Measurements from ENCODE around the gene TIMM8B.
"Not testable (repeated sequence)": the region's sequence is repeated elsewhere in the genome, so short reads cannot be mapped to it uniquely, and the experiment has no call there.

TIMM8B gene

GRCh38 chr11:112082729-112083128 lies 3.8 kb downstream of the TIMM8B start:
- DNase-seq (ENCODE audit: low read depth in 2 of 2, low spot score in 1 of 2) = no peak

- peak; percentile 58 to 66 for DNase-seq (ENCODE audit: low read depth in 2 of 2, low spot score in 1 of 2)
Observed at GRCh38 chr11:112073941-112074811, 12.4 kb downstream of the TIMM8B start, which contains the start of the genes NKAPD1 and PIH1D2. TSS of gene NKAPD1 (plus strand) at chr11:112074299. CDS start at chr11:112075575, 1,276 bp downstream. TSS of gene PIH1D2 (minus strand) at chr11:112074017. CDS start at chr11:112073174, 843 bp downstream.

- no peak for DNase-seq (ENCODE audit: low read depth in 2 of 2, low spot score in 1 of 2)
Observed at GRCh38 chr11:112062923-112063322, 23.6 kb downstream of the TIMM8B start.

- DNase-seq (ENCODE audit: low read depth in 2 of 2, low spot score in 1 of 2) = no peak
Observed at GRCh38 chr11:112058103-112058502, 28.5 kb downstream of the TIMM8B start.

GRCh38 chr11:112057170-112057569 lies 29.4 kb downstream of the TIMM8B start:
- DNase-seq (ENCODE audit: low read depth in 2 of 2, low spot score in 1 of 2) = no peak

GRCh38 chr11:112051768-112052167 lies 34.8 kb downstream of the TIMM8B start:
- DNase-seq (ENCODE audit: low read depth in 2 of 2, low spot score in 1 of 2) = no peak

GRCh38 chr11:112050721-112051120 lies 35.8 kb downstream of the TIMM8B start:
- DNase-seq (ENCODE audit: low read depth in 2 of 2, low spot score in 1 of 2) = no peak

GRCh38 chr11:112049777-112050176 lies 36.8 kb downstream of the TIMM8B start:
- DNase-seq (ENCODE audit: low read depth in 2 of 2, low spot score in 1 of 2) = no peak

- not testable (repeated sequence) for DNase-seq (ENCODE audit: low read depth in 2 of 2, low spot score in 1 of 2)
Observed at GRCh38 chr11:112048256-112048655, 38.3 kb downstream of the TIMM8B start.

- DNase-seq (ENCODE audit: low read depth in 2 of 2, low spot score in 1 of 2) = not testable (repeated sequence)
Observed at GRCh38 chr11:112046647-112047046, 39.9 kb downstream of the TIMM8B start.

- no peak for DNase-seq (ENCODE audit: low read depth in 2 of 2, low spot score in 1 of 2)
Observed at GRCh38 chr11:112044961-112045360, 41.6 kb downstream of the TIMM8B start.

GRCh38 chr11:112042961-112043304 lies 43.6 kb downstream of the TIMM8B start:
- DNase-seq (ENCODE audit: low read depth in 2 of 2, low spot score in 1 of 2) = no peak

- DNase-seq (ENCODE audit: low read depth in 2 of 2, low spot score in 1 of 2) = no peak
Observed at GRCh38 chr11:112042161-112042960, 44.2 kb downstream of the TIMM8B start.

GRCh38 chr11:112037527-112037926 lies 49.0 kb downstream of the TIMM8B start:
- no peak for DNase-seq (ENCODE audit: low read depth in 2 of 2, low spot score in 1 of 2)

Data from stimulated activated CD8-positive, alpha-beta memory T cell treated with anti-CD3 and anti-CD28 coated beads, Interleukin-4, amount 100 ng/mL, for 1 hour (primary cell).